Ovary (tissue), 9 donors: Measurements from ENCODE around the gene IDE. TPM values are rescaled to one million over a fixed set of nuclear protein-coding genes. Genes with fewer than 3 reads are reported as not detected.
A peak's percentile ranks its signal among the peaks of the same experiment; 100 is the strongest.

Source experiments
- DNase-seq, 5 donors: peaks; one replicate each; pipeline ENCODE4 v3.0.0-alpha.2; 2019 to 2020
- H3K27ac ChIP-seq, 2 donors: fragments of 200-600 bp; one replicate each; pipeline versions ENCODE4 v1.5.1 to v1.8.0; 2019 to 2022
- H3K27me3 ChIP-seq: fragments of 200-600 bp; one replicate; pipeline ENCODE4 v1.8.0; 2022
- H3K36me3 ChIP-seq: fragments of 200-600 bp; sonication (generic); one replicate; pipeline ENCODE4 v1.5.1; 2019
- H3K4me1 ChIP-seq: one replicate; pipeline ENCODE4 v1.8.1; 2013; ENCODE audit warnings: mild to moderate bottlenecking, moderate library complexity; ENCODE audit not compliant: insufficient read depth
- H3K4me3 ChIP-seq: fragments of 200-600 bp; sonication (generic); one replicate; pipeline ENCODE4 v1.5.1; 2017
- H3K9me3 ChIP-seq, 2 donors: fragments of 200-600 bp in 1 of 2; sonication (generic) in 1 of 2; one replicate each; pipeline versions ENCODE4 v1.5.1 to v1.8.1; 2013 to 2019; ENCODE audit warnings: mild to moderate bottlenecking in 1 of 2, moderate library complexity in 1 of 2
- EP300 ChIP-seq: sonication (generic); formaldehyde crosslinking; IDR thresholded peaks from one replicate; pipeline ENCODE4 v1.6.1; 2017; ENCODE audit warnings: antibody characterized with exemption
- POLR2A ChIP-seq: fragments of 450-650 bp; IDR thresholded peaks from one replicate; pipeline ENCODE4 v1.6.1; 2017; ENCODE audit warnings: antibody characterized with exemption, mild to moderate bottlenecking, moderate library complexity
- WGBS, 3 donors: extraction: QIAGEN DNeasy Blood & Tissue Kit in 1 of 3; methylation state at CpG; one replicate each; pipeline versions ENCODE4 v1.1.5 to v1.1.7; 2013 to 2017; 5-methylcytosine and 5-hydroxymethylcytosine counted together
- intact Hi-C, 4 donors: fragments of 100-400 bp; cut with DNase I; formaldehyde crosslinking; loops; one replicate each; pipeline versions ENCODE4 v1.11.0 to v1.15.1; 2022 to 2023
- polyA plus RNA-seq, 2 donors: library from polyadenylated mRNA; stranded (reverse); fragments of 200-250 nt in 1 of 2; fragments of 350-450 nt in 1 of 2; fragmentation: Illumina TruSeq in 1 of 2; extraction: RNeasy Lipid Tissue Mini Kit (QIAGEN cat#74804) in 1 of 2; gene quantifications; one replicate each; pipeline ENCODE4 v1.2.3, GENCODE V29; 2013 to 2014
- total RNA-seq, 7 donors: library from RNA; depleted of rRNA in 2 of 7; stranded (reverse); fragments of >200 nt in 2 of 7; fragmentation: NEBNext Ultra II Directional in 3 of 7; extraction: Animal tissue kit (Norgen Biotek cat#: 25700) in 3 of 7; gene quantifications; one replicate each; pipeline versions ENCODE4 v1.1.0 to v1.2.4, GENCODE V29; 2016 to 2023
- TF ChIP-seq, protein P1 (sequence below), 3 donors: fragments of 450-650 bp in 2 of 3; fragments of 200-600 bp in 1 of 3; IDR thresholded peaks; one replicate each; pipeline versions ENCODE4 v1.5.1 to v1.8.0; 2016 to 2022; ENCODE audit warnings: antibody characterized with exemption in 3 of 3, mild to moderate bottlenecking in 1 of 3
- donor health status: DM: no; HTN: no; CAD: no; lungs with moderate emphysema.
- donor health status: DM: no; HTN: no; CAD: no.
- donor health status: Bipolar disorder and iron deficiency.
- donor health status: DM: yes; HTN: yes; CAD: no.
- donor health status: DM: no; HTN: no; CAD: no.
- donor health status: DM: yes; HTN: yes; CAD: no.

Gene IDE
- total and polyA plus RNA-seq, 9 donors = 5.8 to 34.1 (median 19.5) TPM

- no peaks in the 10 kb centered on the region for H3K4me1 ChIP-seq
- H3K4me3 ChIP-seq = no peak overlapping the region
- DNase-seq = no peak
- H3K27ac ChIP-seq = no peak overlapping the region
- no peaks in the 10 kb centered on the region for H3K9me3 ChIP-seq
- intact Hi-C loops = loop anchor here in 1 of 4 donors (10.0 kb wide), 1 partner anchor 138 kb away; the partner anchor contains the start of genes CPEB3 and MARCHF5
- 31 to 46% (median 42%) methylated on average over 4 of the region's 4 CpGs for WGBS, 3 donors
- TF ChIP-seq EP300 (no peak), POLR2A (no peak)
- TF ChIP-seq, protein P1, sequence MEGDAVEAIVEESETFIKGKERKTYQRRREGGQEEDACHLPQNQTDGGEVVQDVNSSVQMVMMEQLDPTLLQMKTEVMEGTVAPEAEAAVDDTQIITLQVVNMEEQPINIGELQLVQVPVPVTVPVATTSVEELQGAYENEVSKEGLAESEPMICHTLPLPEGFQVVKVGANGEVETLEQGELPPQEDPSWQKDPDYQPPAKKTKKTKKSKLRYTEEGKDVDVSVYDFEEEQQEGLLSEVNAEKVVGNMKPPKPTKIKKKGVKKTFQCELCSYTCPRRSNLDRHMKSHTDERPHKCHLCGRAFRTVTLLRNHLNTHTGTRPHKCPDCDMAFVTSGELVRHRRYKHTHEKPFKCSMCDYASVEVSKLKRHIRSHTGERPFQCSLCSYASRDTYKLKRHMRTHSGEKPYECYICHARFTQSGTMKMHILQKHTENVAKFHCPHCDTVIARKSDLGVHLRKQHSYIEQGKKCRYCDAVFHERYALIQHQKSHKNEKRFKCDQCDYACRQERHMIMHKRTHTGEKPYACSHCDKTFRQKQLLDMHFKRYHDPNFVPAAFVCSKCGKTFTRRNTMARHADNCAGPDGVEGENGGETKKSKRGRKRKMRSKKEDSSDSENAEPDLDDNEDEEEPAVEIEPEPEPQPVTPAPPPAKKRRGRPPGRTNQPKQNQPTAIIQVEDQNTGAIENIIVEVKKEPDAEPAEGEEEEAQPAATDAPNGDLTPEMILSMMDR (IDR thresholded peaks at IDR 0.05) = no peak
- no peaks in the 10 kb centered on the region for H3K36me3 ChIP-seq
- no peaks in the 10 kb centered on the region for H3K27me3 ChIP-seq
These were observed 141.3 kb downstream of the IDE start for GRCh38 chr10:92432596-92432995.

DNA sequence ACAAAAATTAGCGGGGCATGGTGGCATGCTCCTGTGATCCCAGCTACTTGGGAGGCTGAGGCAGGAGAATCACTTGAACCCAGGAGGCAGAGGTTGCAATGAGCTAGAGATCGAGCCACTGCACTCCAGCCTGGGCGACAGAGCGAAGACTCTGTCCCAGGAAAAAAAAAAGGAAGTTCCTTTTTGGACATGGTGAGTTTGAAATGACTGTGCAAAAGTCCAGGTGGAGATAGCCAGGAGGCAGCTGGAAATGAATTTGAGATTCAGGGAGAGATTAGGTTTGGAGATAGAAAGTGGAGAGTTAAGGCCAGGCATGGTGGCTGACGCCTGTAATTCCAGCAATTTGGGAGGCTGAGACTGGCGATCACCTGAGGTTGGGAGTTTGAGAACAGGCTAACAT lies 143.8 kb downstream of the IDE start:
- intact Hi-C loops = loop anchor here in 1 of 4 donors (10.0 kb wide), 1 partner anchor 135 kb away; the partner anchor contains the start of genes CPEB3 and MARCHF5
- no peaks in the 10 kb centered on the region for H3K27me3 ChIP-seq
- H3K4me3 ChIP-seq = no peak overlapping the region
- no peak for DNase-seq
- no peaks in the 10 kb centered on the region for H3K36me3 ChIP-seq
- WGBS, 3 donors = 93 to 98% (median 96%) methylated on average over 6 of the region's 6 CpGs
- TF ChIP-seq EP300 (no peak), POLR2A (no peak)
- TF ChIP-seq, protein P1 (IDR thresholded peaks at IDR 0.05) = no peak
- H3K27ac ChIP-seq = no peak overlapping the region
- no peaks in the 10 kb centered on the region for H3K9me3 ChIP-seq
- no peaks in the 10 kb centered on the region for H3K4me1 ChIP-seq

DNA sequence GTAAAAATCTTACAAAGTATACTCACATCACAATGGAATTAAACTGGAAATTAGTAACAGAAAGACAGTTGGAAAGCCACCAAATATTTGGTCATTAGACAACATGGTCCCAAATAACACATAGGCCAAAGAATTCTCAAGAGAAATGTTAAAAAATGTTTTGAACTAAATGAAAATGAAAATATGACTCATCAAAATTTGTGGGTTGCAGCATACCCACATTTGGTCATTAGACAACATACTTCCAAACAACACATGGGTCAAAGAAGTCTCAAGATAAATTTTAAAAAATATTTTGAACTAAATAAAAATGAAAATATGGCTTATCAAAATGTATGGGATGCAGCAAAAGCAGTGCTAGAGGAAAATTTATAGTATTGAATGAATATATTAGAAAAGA lies 152.3 kb downstream of the IDE start:
- Histone ChIP-seq H3K4me1 (peaks cover 2% of the 10 kb centered on the region), H3K36me3 (no peaks in the 10 kb centered on the region), H3K4me3 (no peak overlapping the region), H3K9me3 (no peaks in the 10 kb centered on the region), H3K27me3 (no peaks in the 10 kb centered on the region), H3K27ac (no peak overlapping the region)
- intact Hi-C loops = no loop called here
- TF ChIP-seq POLR2A = no peak
- no peak for TF ChIP-seq EP300
- TF ChIP-seq, protein P1 (IDR thresholded peaks at IDR 0.05) = no peak
- DNase-seq = no peak

GRCh38 chr10:92420546-92421275 lies 153.2 kb downstream of the IDE start:
- DNase-seq = peak in 2 of 5 donors; percentile 28 to 41
- no peaks in the 10 kb centered on the region for H3K27me3 ChIP-seq

More at GRCh38 chr10:92420546-92421275, 153.2 kb downstream of the IDE start:
- H3K36me3 ChIP-seq = no peaks in the 10 kb centered on the region
- H3K9me3 ChIP-seq = no peaks in the 10 kb centered on the region
- TF ChIP-seq, protein P1 (IDR thresholded peaks at IDR 0.05) = no peak
- TF ChIP-seq EP300 = no peak
- no peak for TF ChIP-seq POLR2A
- no peak overlapping the region for H3K4me3 ChIP-seq
- peaks cover 2% of the 10 kb centered on the region for H3K4me1 ChIP-seq
- no peak overlapping the region for H3K27ac ChIP-seq
- 11 to 12% (median 12%) methylated on average over 46 of the region's 46 CpGs for WGBS, 3 donors
- intact Hi-C loops = no loop called here
